GM12864 (cell line): ENCODE data around the gene FOXL2.
A peak's percentile ranks its signal among the peaks of the same experiment; 100 is the strongest.

Experiments used
- DNase-seq: peaks from one replicate; pipeline ENCODE4 v3.0.0-alpha.2; 2011; ENCODE audit warnings: low read depth
- H3K4me3 ChIP-seq: 2 replicates; pipeline ENCODE4 v1.5.1; 2011; ENCODE audit warnings: mild to moderate bottlenecking, low read depth, low read length, control low read depth
- CTCF ChIP-seq: IDR thresholded peaks from 2 replicates; pipeline ENCODE4 v1.5.1; 2011; ENCODE audit warnings: low read depth, mild to moderate bottlenecking, moderate library complexity, low read length, control low read depth, inconsistent platforms; ENCODE audit errors: missing control alignments

FOXL2 gene

GRCh38 chr3:138945709-138946662 lies 951 bp downstream of the FOXL2 start:
- no peak for DNase-seq

GRCh38 chr3:138944929-138945708 lies 1.8 kb downstream of the FOXL2 start:
- H3K4me3 ChIP-seq: no peak overlapping the region
- no peak for DNase-seq
- no peak for TF ChIP-seq CTCF

More at GRCh38 chr3:138945709-138946662, 951 bp downstream of the FOXL2 start:
- no peak overlapping the region for H3K4me3 ChIP-seq
- peak; percentile 25 for TF ChIP-seq CTCF

GRCh38 chr3:138944654-138944928 lies 2.3 kb downstream of the FOXL2 start:
- H3K4me3 ChIP-seq: no peak overlapping the region
- no peak for DNase-seq
- TF ChIP-seq CTCF: no peak

- no peak for TF ChIP-seq CTCF
- no peak overlapping the region for H3K4me3 ChIP-seq
- DNase-seq: no peak
Measured at GRCh38 chr3:138943724-138944653, 2.9 kb downstream of the FOXL2 start.

- DNase-seq: no peak
- H3K4me3 ChIP-seq: no peak overlapping the region
- TF ChIP-seq CTCF: no peak
Measured at GRCh38 chr3:138942861-138943623, 3.9 kb downstream of the FOXL2 start.

GRCh38 chr3:138942271-138942670 lies 4.7 kb downstream of the FOXL2 start:
- H3K4me3 ChIP-seq: no peak overlapping the region
- no peak for TF ChIP-seq CTCF
- no peak for DNase-seq
